Activated B cell treated with CpG ODN at 0.5 μM for 24 hours (primary cell): Measurements from ENCODE around the gene BBIP1. TPM values are rescaled to one million over a fixed set of nuclear protein-coding genes. Genes with fewer than 3 reads are reported as not detected.

ENCODE experiments used
- ATAC-seq: fragments of 200-7000 bp; cut with Tn5 transposase; one replicate; pipeline ENCODE4 v1.10.0; 2021; ENCODE audit warnings: low read depth, mild to moderate bottlenecking, moderate library complexity
- CTCF ChIA-PET: fragments of 350-600 bp; sonication (Branson Sonifier 250); formaldehyde crosslinking; loops from one replicate; lab custom pipeline; 2021; ENCODE audit warnings: antibody characterized with exemption; lab: Charles Lee
- POLR2A ChIA-PET: fragments of 350-600 bp; sonication (Branson Sonifier 250); formaldehyde crosslinking; loops from one replicate; lab custom pipeline; 2021; ENCODE audit warnings: antibody characterized with exemption; lab: Charles Lee
- DNase-seq: peaks from one replicate; pipeline ENCODE4 v3.0.0; 2022
- H3K27ac Mint-ChIP-seq: one replicate; pipeline ENCODE4 v1.8.0; 2020; ENCODE audit warnings: mixed read lengths
- H3K27me3 Mint-ChIP-seq: one replicate; pipeline ENCODE4 v1.8.0; 2021; ENCODE audit warnings: mixed read lengths
- H3K36me3 Mint-ChIP-seq: one replicate; pipeline ENCODE4 v1.8.0; 2021; ENCODE audit warnings: low read depth, mixed read lengths
- H3K4me1 Mint-ChIP-seq: one replicate; pipeline ENCODE4 v1.8.0; 2021; ENCODE audit warnings: mixed read lengths
- H3K4me3 Mint-ChIP-seq: one replicate; pipeline ENCODE4 v1.8.0; 2020; ENCODE audit warnings: mild to moderate bottlenecking, mixed read lengths
- H3K9me3 Mint-ChIP-seq: one replicate; pipeline ENCODE4 v1.8.0; 2020; ENCODE audit warnings: mixed read lengths
- intact Hi-C: fragments of 100-400 bp; cut with micrococcal nuclease; formaldehyde crosslinking; loops from one replicate; pipeline ENCODE4 v1.15.1; 2024
- total RNA-seq: library from RNA; stranded (reverse); gene quantifications from 2 replicates; pipeline ENCODE4 v1.2.3, GENCODE V29; 2022
- TF ChIP-seq, protein P1 (sequence below): fragments of 200-600 bp; IDR thresholded peaks from one replicate; pipeline ENCODE4 v1.8.0; 2022; ENCODE audit warnings: antibody characterized with exemption, mild to moderate bottlenecking

The BBIP1 gene
- total RNA-seq, 1 donor from 2014 or later, result 29.0 TPM

DNA sequence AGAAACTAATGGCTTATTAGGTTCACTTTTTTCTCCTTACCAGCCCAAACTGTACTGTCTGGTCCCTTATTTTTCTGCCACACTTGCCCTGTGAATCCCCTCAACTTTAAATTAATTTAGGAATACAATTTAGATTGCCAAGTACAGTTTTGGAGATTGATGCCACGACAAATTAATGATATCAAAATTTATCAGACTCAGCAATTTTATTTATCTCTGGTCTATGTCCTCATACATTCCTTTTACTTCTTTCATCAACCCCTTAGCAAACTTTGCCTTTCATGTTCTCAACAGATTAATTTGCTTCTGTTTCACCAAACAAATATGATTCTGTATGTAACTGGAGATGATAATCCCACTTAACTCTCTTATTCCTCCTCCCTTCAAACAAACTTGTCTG lies 38.6 kb upstream of the BBIP1 start:
- POLR2A ChIA-PET, result no interaction called here
- Mint-ChIP-seq H3K36me3 (peaks cover 34% of the 10 kb centered on the region), H3K9me3 (peaks cover 2% of the 10 kb centered on the region), H3K27ac (no peak overlapping the region), H3K27me3 (no peaks in the 10 kb centered on the region), H3K4me1 (peaks cover 82% of the 10 kb centered on the region), H3K4me3 (no peak overlapping the region)
- intact Hi-C loops, result loop anchor here (5.0 kb wide), 1 partner anchor 35 kb away; no protein-coding TSS in a partner anchor
- TF ChIP-seq, protein P1, sequence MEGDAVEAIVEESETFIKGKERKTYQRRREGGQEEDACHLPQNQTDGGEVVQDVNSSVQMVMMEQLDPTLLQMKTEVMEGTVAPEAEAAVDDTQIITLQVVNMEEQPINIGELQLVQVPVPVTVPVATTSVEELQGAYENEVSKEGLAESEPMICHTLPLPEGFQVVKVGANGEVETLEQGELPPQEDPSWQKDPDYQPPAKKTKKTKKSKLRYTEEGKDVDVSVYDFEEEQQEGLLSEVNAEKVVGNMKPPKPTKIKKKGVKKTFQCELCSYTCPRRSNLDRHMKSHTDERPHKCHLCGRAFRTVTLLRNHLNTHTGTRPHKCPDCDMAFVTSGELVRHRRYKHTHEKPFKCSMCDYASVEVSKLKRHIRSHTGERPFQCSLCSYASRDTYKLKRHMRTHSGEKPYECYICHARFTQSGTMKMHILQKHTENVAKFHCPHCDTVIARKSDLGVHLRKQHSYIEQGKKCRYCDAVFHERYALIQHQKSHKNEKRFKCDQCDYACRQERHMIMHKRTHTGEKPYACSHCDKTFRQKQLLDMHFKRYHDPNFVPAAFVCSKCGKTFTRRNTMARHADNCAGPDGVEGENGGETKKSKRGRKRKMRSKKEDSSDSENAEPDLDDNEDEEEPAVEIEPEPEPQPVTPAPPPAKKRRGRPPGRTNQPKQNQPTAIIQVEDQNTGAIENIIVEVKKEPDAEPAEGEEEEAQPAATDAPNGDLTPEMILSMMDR, result no peak
- no peak for DNase-seq
- no peak for ATAC-seq
- CTCF ChIA-PET, result interaction anchor here (1.8 kb wide), 1 partner anchor 12 kb away, joined by 3 read pairs; no protein-coding TSS in a partner anchor

DNA sequence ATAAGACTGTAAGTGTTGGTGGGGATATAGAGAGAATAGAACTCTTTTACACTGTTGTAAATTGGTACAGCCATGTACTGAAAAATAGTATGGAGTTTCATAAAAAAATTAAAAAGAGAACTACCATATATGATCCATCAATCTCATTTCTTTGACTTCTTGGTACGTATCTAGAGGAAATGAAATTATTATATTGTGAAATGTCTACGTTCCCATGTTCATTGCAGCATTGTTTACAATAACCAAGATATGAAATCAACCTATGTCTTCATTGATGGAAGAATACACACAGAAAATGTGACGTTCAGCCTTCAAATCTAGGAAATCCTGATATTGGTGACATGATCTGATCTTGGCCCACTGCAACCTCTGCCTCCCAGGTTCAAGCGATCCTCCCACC lies 32.4 kb upstream of the BBIP1 start:
- intact Hi-C loops, result no loop called here
- Mint-ChIP-seq H3K9me3 (peaks cover 7% of the 10 kb centered on the region), H3K4me3 (no peak overlapping the region), H3K4me1 (peaks cover 69% of the 10 kb centered on the region), H3K27ac (no peak overlapping the region), H3K36me3 (peaks cover 75% of the 10 kb centered on the region), H3K27me3 (no peaks in the 10 kb centered on the region)
- ChIA-PET CTCF (no interaction called here), POLR2A (no interaction called here)
- DNase-seq (no peak), ATAC-seq (no peak)
- TF ChIP-seq, protein P1, result no peak

DNA sequence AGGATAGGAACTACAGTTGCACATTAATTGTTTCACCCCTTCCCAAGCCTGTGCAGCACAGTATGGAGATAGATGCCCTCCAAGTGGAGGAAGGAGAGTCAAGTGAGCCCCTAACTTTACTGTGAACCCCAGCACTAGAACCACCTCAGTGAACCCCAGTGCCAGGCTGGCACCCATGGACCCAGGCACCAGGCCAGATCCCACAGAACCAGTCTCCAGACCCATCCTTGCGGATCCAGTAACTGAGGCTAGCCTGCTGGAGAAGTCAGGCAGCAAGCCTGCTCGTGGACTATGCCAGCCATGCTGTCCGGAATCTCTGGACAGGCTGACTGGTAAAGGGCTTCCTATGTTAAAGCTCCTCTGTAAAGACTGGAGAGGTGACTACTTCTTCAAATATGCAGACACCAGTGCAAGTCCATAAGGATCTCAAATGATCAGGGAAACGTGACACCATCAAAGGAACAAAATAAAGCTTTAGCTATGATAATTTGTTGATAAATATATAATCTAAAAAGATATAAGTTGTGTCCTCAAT lies 28.1 kb upstream of the BBIP1 start:
- CTCF ChIA-PET, result no interaction called here
- TF ChIP-seq, protein P1, result no peak
- DNase-seq (no peak), ATAC-seq (no peak)
- Mint-ChIP-seq H3K36me3 (peaks cover 79% of the 10 kb centered on the region), H3K27ac (peak overlapping the region; percentile 10), H3K9me3 (peaks cover 7% of the 10 kb centered on the region), H3K4me1 (peaks cover 77% of the 10 kb centered on the region), H3K4me3 (no peak overlapping the region), H3K27me3 (no peaks in the 10 kb centered on the region)
- POLR2A ChIA-PET, result interaction anchor here (0.8 kb wide), 2 partner anchors 11 to 28 kb away, joined by 3 to 4 read pairs; partner anchors contain the start of genes BBIP1 and SHOC2
- intact Hi-C loops, result no loop called here

DNA sequence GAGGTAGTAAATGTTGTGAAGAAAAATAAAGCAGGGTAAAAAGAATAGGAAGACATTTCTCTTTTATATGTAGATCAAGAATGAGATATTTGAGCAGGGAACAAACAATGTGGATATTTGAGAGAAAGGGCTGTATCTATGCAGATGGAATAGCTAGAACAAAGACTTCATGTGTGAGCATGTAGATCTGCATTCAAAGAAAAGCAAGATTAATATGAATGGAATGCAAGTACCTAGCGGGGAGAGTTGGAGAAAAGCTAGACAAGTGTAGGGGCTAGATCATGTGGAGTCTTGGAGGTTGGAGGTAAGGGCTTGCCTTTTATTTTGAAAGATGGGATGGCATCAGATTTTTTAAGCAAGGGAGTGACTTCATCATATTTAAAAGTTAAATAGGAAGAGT lies 27.5 kb upstream of the BBIP1 start:
- H3K27ac Mint-ChIP-seq, result peak overlapping the region; percentile 10
- intact Hi-C loops, result no loop called here
- ATAC-seq (no peak), DNase-seq (no peak)
- H3K4me1 Mint-ChIP-seq, result peaks cover 77% of the 10 kb centered on the region
- no peak overlapping the region for H3K4me3 Mint-ChIP-seq
- H3K36me3 Mint-ChIP-seq, result peaks cover 77% of the 10 kb centered on the region
- POLR2A ChIA-PET, result no interaction called here
- peaks cover 7% of the 10 kb centered on the region for H3K9me3 Mint-ChIP-seq
- H3K27me3 Mint-ChIP-seq, result no peaks in the 10 kb centered on the region
- TF ChIP-seq, protein P1, result no peak
- CTCF ChIA-PET, result no interaction called here

DNA sequence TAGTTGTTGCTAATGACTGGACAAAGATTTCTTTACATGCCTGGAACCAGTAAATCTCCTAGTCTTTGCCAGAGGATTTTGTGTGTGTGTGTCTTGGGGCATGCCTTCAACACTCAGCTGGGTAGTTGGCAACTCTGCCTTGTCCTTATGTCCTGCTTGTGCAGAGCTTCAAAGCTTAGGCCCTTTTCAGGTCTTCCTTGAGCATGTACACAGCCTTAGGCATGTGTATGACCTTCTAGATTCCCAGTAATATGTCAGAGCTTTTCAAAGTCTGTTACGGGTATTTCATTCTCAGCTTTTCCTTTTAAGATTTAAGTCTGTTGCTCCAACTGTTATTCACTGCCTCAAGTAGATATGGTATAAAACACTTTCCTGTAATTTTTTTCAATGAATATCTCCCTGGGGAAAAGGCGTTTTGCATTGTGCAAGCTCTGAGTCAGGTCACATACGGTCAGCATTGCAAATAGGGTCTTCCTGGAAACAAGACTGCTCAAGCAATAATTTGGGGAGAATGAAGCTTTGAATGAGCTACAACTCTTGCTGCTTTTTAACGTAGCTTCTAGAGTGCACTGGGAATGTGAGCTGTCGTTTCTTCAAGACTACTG lies 25.9 kb upstream of the BBIP1 start:
- H3K27ac Mint-ChIP-seq, result no peak overlapping the region
- peaks cover 73% of the 10 kb centered on the region for H3K4me1 Mint-ChIP-seq
- intact Hi-C loops, result loop anchor here (2.0 kb wide), 1 partner anchor 22 kb away; no protein-coding TSS in a partner anchor
- ChIA-PET POLR2A (interaction anchor here (0.7 to 1.4 kb wide), 4 partner anchors 19 to 734 kb away, joined by 3 to 7 read pairs (median 6); partner anchors contain the start of genes BBIP1 and SHOC2), CTCF (interaction anchor here (0.7 to 1.4 kb wide), 3 partner anchors 12 to 51 kb away, joined by 3 read pairs; no protein-coding TSS in a partner anchor)
- H3K9me3 Mint-ChIP-seq, result peaks cover 7% of the 10 kb centered on the region
- ATAC-seq (peak; percentile 56), DNase-seq (no peak)
- peak overlapping the region; percentile 25 for H3K4me3 Mint-ChIP-seq
- H3K36me3 Mint-ChIP-seq, result peaks cover 77% of the 10 kb centered on the region
- TF ChIP-seq, protein P1, result no peak
- no peaks in the 10 kb centered on the region for H3K27me3 Mint-ChIP-seq
